ENCODE results near the gene ZNF638. TPM values are rescaled to one million over a fixed set of nuclear protein-coding genes. Genes with fewer than 3 reads are reported as not detected.

Gene ZNF638
- total RNA-seq, 4 donors from 2014 or later = 191 to 233 (median 215) TPM

- TF ChIP-seq CTCF (IDR thresholded peaks at IDR 0.05; ENCODE audit: low read depth) = no peak
These were observed 39.4 kb upstream of the ZNF638 start for GRCh38 chr2:71292159-71292558.

GRCh38 chr2:71298914-71299313 is 32.7 kb upstream of the ZNF638 start:
- no peak for TF ChIP-seq CTCF (IDR thresholded peaks at IDR 0.05; ENCODE audit: low read depth)

GRCh38 chr2:71299507-71299906 is 32.1 kb upstream of the ZNF638 start:
- no peak for TF ChIP-seq CTCF (IDR thresholded peaks at IDR 0.05; ENCODE audit: low read depth)

GRCh38 chr2:71303849-71304248 is 27.7 kb upstream of the ZNF638 start:
- no peak for TF ChIP-seq CTCF (IDR thresholded peaks at IDR 0.05; ENCODE audit: low read depth)

GRCh38 chr2:71306762-71307161 is 24.8 kb upstream of the ZNF638 start:
- no peak for TF ChIP-seq CTCF (IDR thresholded peaks at IDR 0.05; ENCODE audit: low read depth)

GRCh38 chr2:71313016-71313766 is 18.4 kb upstream of the ZNF638 start:
- no peak for TF ChIP-seq CTCF (IDR thresholded peaks at IDR 0.05; ENCODE audit: low read depth)

GRCh38 chr2:71317060-71317459 is 14.5 kb upstream of the ZNF638 start:
- no peak for TF ChIP-seq CTCF (IDR thresholded peaks at IDR 0.05; ENCODE audit: low read depth)

Measured in subcutaneous adipose tissue (tissue), 4 donors.